Stimulated activated CD4-positive, alpha-beta T cell treated with anti-CD3 and anti-CD28 coated beads, Interleukin-15, amount 100 ng/mL, for 48 hours (primary cell): ENCODE results near the gene PHKG2.

ENCODE experiments used
- DNase-seq, 2 donors: peaks; one replicate each; pipeline ENCODE4 v3.0.0-alpha.2; 2020; ENCODE audit warnings: low read depth in 2 of 2

The PHKG2 gene

DNA sequence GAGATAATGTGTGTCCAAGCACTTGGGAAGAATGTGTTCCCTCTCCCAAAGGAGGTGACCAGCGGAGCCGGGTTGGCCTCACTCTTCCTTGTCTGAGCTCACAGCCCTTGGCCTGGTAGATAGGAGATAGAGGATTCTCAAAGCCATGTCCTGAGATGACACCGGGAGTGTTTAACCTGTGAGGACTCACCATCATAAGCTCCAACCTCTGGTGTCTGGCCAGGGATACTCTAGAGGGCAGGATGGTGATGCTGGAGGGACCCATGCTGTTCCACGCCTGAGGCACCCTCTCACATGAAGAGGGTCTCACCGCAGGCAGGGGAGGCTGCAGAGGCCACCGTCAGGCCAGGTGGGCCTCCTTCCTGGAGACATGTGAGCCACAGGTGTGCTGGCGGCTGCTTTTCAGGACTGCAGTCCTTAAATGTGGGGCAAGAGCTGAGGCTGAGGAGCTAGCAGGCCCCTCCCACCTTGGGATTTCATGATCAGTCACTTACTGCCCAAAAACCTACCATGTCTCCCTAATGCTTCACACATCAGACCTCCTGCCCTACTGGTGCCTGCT, 45.4 kb downstream of the PHKG2 start:
- no peak for DNase-seq

DNA sequence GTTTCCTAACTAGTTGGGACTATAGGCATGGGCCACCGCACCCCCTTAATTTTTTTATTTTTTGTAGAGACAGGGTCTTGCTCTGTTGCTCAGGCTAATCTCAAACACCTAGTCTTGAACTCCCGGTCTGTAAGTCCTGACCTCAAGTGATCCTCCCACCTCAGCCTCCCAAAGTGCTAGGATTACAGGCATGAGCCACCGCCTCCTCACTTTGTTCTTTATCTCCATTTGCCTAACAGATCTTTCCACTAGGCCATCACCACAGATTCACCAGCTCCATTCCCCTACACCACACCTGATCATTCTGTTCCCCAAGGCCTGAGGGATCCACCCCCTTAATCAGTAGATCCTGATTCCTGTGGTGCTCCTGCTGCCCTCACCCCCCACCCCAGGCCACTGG, 46.4 kb downstream of the PHKG2 start:
- DNase-seq = no peak

DNA sequence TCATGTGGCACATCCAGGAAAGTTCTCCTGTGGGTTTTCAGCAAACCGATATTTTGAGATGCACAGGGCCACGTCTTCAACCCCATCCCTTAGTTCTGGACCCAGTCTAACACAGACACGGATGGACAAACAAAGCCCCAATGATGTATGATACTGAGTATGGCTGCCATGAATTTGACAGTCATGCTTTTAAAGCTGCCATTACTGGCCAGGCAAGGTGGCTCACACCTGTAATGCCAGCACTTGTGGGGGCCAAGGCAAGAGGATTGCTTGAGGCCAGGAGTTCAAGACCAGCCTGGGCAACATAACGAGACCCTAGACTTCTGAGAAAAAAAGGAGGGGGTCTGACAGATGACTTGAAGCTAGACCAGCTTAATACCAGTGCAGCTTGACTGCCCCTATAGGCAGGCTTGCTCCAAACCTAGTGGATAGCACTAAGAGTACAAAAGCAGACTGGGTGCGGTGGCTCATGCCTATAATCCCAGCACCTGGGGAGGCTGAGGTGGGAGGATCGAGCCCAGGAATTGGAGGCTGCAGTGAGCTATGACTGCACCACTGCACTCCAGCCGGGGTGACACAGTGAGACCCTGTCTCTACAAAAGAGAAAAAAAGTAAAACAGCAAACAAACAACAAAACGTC, 49.6 kb downstream of the PHKG2 start:
- no peak for DNase-seq
